GM10266 (cell line): Measurements from ENCODE around the gene LCK.

Source experiments
- DNase-seq: peaks from one replicate; pipeline ENCODE4 v3.0.0; 2012; ENCODE audit errors: extremely low spot score
- TF ChIP-seq, protein P1 (sequence below): IDR thresholded peaks from 2 replicates; pipeline ENCODE4 v1.5.1; 2012; ENCODE audit warnings: mild to moderate bottlenecking, low read depth; ENCODE audit not compliant: control insufficient read depth, insufficient read depth; ENCODE audit errors: missing control alignments

Gene LCK

GRCh38 chr1:32216566-32216965 is 34.5 kb upstream of the LCK start:
- no peak for DNase-seq
- TF ChIP-seq, protein P1, sequence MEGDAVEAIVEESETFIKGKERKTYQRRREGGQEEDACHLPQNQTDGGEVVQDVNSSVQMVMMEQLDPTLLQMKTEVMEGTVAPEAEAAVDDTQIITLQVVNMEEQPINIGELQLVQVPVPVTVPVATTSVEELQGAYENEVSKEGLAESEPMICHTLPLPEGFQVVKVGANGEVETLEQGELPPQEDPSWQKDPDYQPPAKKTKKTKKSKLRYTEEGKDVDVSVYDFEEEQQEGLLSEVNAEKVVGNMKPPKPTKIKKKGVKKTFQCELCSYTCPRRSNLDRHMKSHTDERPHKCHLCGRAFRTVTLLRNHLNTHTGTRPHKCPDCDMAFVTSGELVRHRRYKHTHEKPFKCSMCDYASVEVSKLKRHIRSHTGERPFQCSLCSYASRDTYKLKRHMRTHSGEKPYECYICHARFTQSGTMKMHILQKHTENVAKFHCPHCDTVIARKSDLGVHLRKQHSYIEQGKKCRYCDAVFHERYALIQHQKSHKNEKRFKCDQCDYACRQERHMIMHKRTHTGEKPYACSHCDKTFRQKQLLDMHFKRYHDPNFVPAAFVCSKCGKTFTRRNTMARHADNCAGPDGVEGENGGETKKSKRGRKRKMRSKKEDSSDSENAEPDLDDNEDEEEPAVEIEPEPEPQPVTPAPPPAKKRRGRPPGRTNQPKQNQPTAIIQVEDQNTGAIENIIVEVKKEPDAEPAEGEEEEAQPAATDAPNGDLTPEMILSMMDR = no peak

- TF ChIP-seq, protein P1 = no peak
- DNase-seq = no peak
These were observed 32.0 kb upstream of the LCK start for GRCh38 chr1:32219022-32219421.

- DNase-seq = no peak
- TF ChIP-seq, protein P1 = no peak
These were observed 30.1 kb upstream of the LCK start for GRCh38 chr1:32220746-32221580.

DNA sequence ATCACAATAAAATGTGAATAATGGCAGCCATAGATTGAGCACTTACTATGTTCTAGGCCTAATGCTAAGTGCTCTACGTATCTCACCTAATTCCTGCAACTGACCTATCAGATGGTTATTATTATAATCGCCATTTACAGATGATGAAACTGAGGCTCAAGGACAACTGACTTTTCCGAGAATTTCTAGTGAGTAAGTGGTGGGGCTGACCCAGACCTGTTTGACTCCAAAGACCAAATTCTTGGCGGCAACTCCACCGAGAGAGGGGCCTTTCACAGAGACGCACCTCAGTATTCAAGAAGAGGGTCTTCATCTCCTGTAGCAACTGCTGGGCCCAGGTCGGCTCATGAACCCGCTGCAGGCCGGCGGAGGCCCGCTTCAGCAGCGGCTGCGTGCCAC is 29.5 kb upstream of the LCK start:
- TF ChIP-seq, protein P1 = no peak
- DNase-seq = no peak

- TF ChIP-seq, protein P1 = no peak
- peak; percentile 92 for DNase-seq
These were observed 28.9 kb upstream of the LCK start, which contains the start of the genes EIF3I and TMEM234 for GRCh38 chr1:32221980-32222755. Gene EIF3I (plus strand): TSS chr1:32222407. CDS start chr1:32222442, 35 bp downstream. Gene TMEM234 (minus strand): TSS chr1:32222353. CDS start chr1:32222322, 31 bp downstream.

- no peak for DNase-seq
These were observed 27.4 kb upstream of the LCK start for GRCh38 chr1:32223683-32224082.

More at GRCh38 chr1:32223683-32224082, 27.4 kb upstream of the LCK start:
- TF ChIP-seq, protein P1 = no peak
